ENCODE results near the gene ONECUT2.
"Not testable (repeated sequence)": the region's sequence is repeated elsewhere in the genome, so short reads cannot be mapped to it uniquely, and the experiment has no call there.

ONECUT2 gene

GRCh38 chr18:57434536-57435494 is at the start of gene ONECUT2:
TSS of gene ONECUT2 (plus strand) at chr18:57435374. CDS start at chr18:57435717, 343 bp downstream.
- peak; percentile 89 for DNase-seq

GRCh38 chr18:57389271-57389670 is 45.9 kb upstream of the ONECUT2 start:
- no peak for DNase-seq

- DNase-seq, result no peak
These were observed 45.1 kb upstream of the ONECUT2 start for GRCh38 chr18:57390044-57390443.

- not testable (repeated sequence) for DNase-seq
These were observed 40.4 kb upstream of the ONECUT2 start for GRCh38 chr18:57394749-57395148.

- not testable (repeated sequence) for DNase-seq
These were observed 38.3 kb upstream of the ONECUT2 start for GRCh38 chr18:57396831-57397230.

GRCh38 chr18:57397440-57398132 is 37.6 kb upstream of the ONECUT2 start:
- no peak for DNase-seq

GRCh38 chr18:57404345-57404744 is 30.8 kb upstream of the ONECUT2 start:
- DNase-seq, result no peak

GRCh38 chr18:57409650-57410049 is 25.5 kb upstream of the ONECUT2 start:
- no peak for DNase-seq

- DNase-seq, result no peak
These were observed 24.4 kb upstream of the ONECUT2 start for GRCh38 chr18:57410749-57411148.

GRCh38 chr18:57416542-57416941 is 18.6 kb upstream of the ONECUT2 start:
- DNase-seq, result no peak

GRCh38 chr18:57422313-57422872 is 12.8 kb upstream of the ONECUT2 start:
- DNase-seq, result peak; percentile 19

- DNase-seq, result no peak
These were observed 11.4 kb upstream of the ONECUT2 start for GRCh38 chr18:57423821-57424220.

- no peak for DNase-seq
These were observed 10.1 kb upstream of the ONECUT2 start for GRCh38 chr18:57425096-57425495.

GRCh38 chr18:57426187-57426586 is 9.0 kb upstream of the ONECUT2 start:
- DNase-seq, result no peak

GRCh38 chr18:57427429-57428201 is 7.6 kb upstream of the ONECUT2 start:
- no peak for DNase-seq

- no peak for DNase-seq
These were observed 6.7 kb upstream of the ONECUT2 start for GRCh38 chr18:57428221-57429150.

GRCh38 chr18:57429167-57430078 is 5.8 kb upstream of the ONECUT2 start:
- no peak for DNase-seq

- DNase-seq, result no peak
These were observed 4.8 kb upstream of the ONECUT2 start for GRCh38 chr18:57430079-57431001.

GRCh38 chr18:57431002-57431382 is 4.2 kb upstream of the ONECUT2 start:
- DNase-seq, result no peak

Data from SHP77 treated with DMSO at 0.1 percent for 48 hours (cell line).